DOHH2 (cell line): ENCODE data around the gene CTXN3.

ENCODE experiments used
- H3F3A ChIP-seq: fragments of 200-600 bp; sonication (generic), shearing (Covaris generic); 2 replicates; pipeline ENCODE4 v1.6.0; 2016; ENCODE audit warnings: antibody characterized with exemption, mild to moderate bottlenecking; ENCODE audit not compliant: control insufficient read depth, insufficient read depth
- H3K27ac ChIP-seq: fragments of 200-600 bp; sonication (generic); 2 replicates; pipeline ENCODE4 v1.5.1; 2014; ENCODE audit warnings: low read depth, mild to moderate bottlenecking, low read length, moderate library complexity
- H3K27me3 ChIP-seq: fragments of 200-600 bp; sonication (generic); 2 replicates; pipeline ENCODE4 v1.6.1; 2014; ENCODE audit warnings: mild to moderate bottlenecking, low read length, mixed read lengths; ENCODE audit not compliant: control insufficient read depth
- H3K36me3 ChIP-seq: fragments of 200-600 bp; sonication (generic); 2 replicates; pipeline ENCODE4 v1.6.1; 2014; ENCODE audit warnings: mild to moderate bottlenecking, low read length, moderate library complexity, mixed read lengths; ENCODE audit not compliant: control insufficient read depth
- H3K4me1 ChIP-seq: fragments of 200-600 bp; sonication (generic); 2 replicates; pipeline ENCODE4 v1.6.1; 2014; ENCODE audit warnings: mild to moderate bottlenecking, low read length, mixed read lengths; ENCODE audit not compliant: control insufficient read depth
- H3K4me2 ChIP-seq: fragments of 200-600 bp; sonication (generic); 2 replicates; pipeline ENCODE4 v1.6.0; 2014; ENCODE audit warnings: mild to moderate bottlenecking, low read length, moderate library complexity
- H3K4me3 ChIP-seq: fragments of 200-600 bp; sonication (generic); 2 replicates; pipeline ENCODE4 v1.5.1; 2014; ENCODE audit warnings: mild to moderate bottlenecking, low read length, mixed read lengths
- H3K79me2 ChIP-seq: fragments of 200-600 bp; sonication (generic); 2 replicates; pipeline ENCODE4 v1.6.1; 2014; ENCODE audit warnings: mild to moderate bottlenecking, low read length, mixed read lengths; ENCODE audit not compliant: control insufficient read depth
- H3K9me2 ChIP-seq: fragments of 200-600 bp; sonication (generic); replicated peaks from 2 replicates; pipeline ENCODE4 v1.6.1; 2014; ENCODE audit warnings: mild to moderate bottlenecking, low read length, mixed read lengths; ENCODE audit not compliant: control insufficient read depth
- H3K9me3 ChIP-seq: fragments of 200-600 bp; sonication (generic); 2 replicates; pipeline ENCODE4 v1.6.1; 2014; ENCODE audit warnings: antibody characterized with exemption, low read length, mixed read lengths; ENCODE audit not compliant: control insufficient read depth, insufficient read depth
- H4K20me1 ChIP-seq: fragments of 200-600 bp; sonication (generic); 2 replicates; pipeline ENCODE4 v1.6.0; 2014; ENCODE audit warnings: low read depth, mild to moderate bottlenecking, antibody characterized with exemption, low read length, moderate library complexity; ENCODE audit not compliant: control insufficient read depth, insufficient read depth
- EZH2phosphoT487 ChIP-seq: fragments of 200-600 bp; sonication (generic); IDR thresholded peaks from 2 replicates; pipeline ENCODE4 v1.6.1; 2017; ENCODE audit warnings: borderline replicate concordance, mild to moderate bottlenecking, antibody characterized with exemption, low read length, moderate library complexity, mixed read lengths
- TF ChIP-seq, protein P1 (sequence below): fragments of 200-600 bp; sonication (generic); IDR thresholded peaks from one replicate; pipeline ENCODE4 v1.5.1; 2014; ENCODE audit warnings: antibody characterized with exemption, mild to moderate bottlenecking, low read depth, low read length; ENCODE audit not compliant: poor library complexity, severe bottlenecking

The CTXN3 gene

DNA sequence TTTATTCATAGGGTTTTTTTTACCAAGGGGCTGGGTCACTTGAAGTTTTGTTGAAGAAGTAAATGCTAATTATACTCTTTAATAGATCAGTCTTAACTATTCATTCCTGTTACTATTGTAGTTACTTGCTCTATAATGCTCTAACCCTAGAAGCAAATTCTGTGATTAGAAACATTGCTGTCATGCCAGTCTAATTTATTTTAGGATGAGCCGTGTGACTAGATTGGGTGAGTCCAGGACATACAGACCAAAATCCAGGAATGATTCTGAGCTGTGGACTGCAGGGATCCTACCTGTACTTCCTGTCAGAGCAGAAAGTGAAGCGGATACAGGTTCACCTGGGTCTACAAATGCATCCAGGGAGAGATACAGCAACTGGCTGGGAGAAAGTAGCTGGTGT, 53.6 kb downstream of the CTXN3 start:
- Histone ChIP-seq H3K79me2 (no peaks in the 10 kb centered on the region), H3K4me1 (no peaks in the 10 kb centered on the region), H4K20me1 (no peaks in the 10 kb centered on the region), H3K36me3 (no peaks in the 10 kb centered on the region), H3K27ac (no peak overlapping the region), H3F3A (no peaks in the 10 kb centered on the region), H3K4me3 (no peak overlapping the region), H3K9me3 (no peaks in the 10 kb centered on the region), H3K9me2 (no peaks in the 10 kb centered on the region), H3K4me2 (no peak overlapping the region), H3K27me3 (no peaks in the 10 kb centered on the region)
- TF ChIP-seq, protein P1, sequence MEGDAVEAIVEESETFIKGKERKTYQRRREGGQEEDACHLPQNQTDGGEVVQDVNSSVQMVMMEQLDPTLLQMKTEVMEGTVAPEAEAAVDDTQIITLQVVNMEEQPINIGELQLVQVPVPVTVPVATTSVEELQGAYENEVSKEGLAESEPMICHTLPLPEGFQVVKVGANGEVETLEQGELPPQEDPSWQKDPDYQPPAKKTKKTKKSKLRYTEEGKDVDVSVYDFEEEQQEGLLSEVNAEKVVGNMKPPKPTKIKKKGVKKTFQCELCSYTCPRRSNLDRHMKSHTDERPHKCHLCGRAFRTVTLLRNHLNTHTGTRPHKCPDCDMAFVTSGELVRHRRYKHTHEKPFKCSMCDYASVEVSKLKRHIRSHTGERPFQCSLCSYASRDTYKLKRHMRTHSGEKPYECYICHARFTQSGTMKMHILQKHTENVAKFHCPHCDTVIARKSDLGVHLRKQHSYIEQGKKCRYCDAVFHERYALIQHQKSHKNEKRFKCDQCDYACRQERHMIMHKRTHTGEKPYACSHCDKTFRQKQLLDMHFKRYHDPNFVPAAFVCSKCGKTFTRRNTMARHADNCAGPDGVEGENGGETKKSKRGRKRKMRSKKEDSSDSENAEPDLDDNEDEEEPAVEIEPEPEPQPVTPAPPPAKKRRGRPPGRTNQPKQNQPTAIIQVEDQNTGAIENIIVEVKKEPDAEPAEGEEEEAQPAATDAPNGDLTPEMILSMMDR, result no peak
- TF ChIP-seq EZH2phosphoT487, result no peak

DNA sequence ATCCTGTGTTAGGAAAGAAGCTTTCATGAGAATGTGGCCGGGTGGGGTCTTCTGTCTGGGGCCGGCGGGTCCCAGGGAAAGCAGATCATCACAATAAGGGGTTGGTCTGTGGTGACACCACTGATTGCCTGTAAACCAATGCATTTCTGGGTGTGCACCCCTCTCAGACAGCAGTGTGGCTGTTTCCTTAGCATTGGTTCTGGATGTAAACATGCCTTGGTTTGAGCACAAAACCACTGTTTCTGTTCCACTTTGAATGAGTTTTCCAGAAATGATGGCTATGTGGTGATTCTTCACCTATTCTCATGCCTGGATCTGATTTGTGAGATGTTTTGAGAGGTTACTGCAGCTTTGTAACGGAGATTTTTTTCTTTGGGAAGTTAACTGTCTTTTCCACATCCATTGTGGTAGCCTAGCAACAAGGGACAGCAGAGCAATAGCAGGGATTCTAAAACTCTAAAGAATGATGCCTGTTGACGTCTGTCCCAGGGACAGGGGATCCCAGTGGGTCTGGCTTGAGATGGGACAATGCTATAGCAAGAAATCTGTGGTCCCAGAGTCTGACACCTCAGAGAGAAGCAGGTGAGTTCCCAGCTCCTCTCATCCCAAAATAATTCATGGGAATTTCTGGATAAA, 54.2 kb downstream of the CTXN3 start, which contains the start of gene CCDC192:
Gene CCDC192, plus strand, starts transcription at position 466 of the 636 bp plus-strand sequence. Its CDS starts 55 bp downstream, at position 521.
- no peak within 1 kb of the TSS for H3K4me3 ChIP-seq
- no peaks in the 10 kb centered on the region for H3K27me3 ChIP-seq
- TF ChIP-seq, protein P1, result no peak
- TF ChIP-seq EZH2phosphoT487, result no peak
- H3K9me2 ChIP-seq, result no peaks in the 10 kb centered on the region
- no peak within 1 kb of the TSS for H3K27ac ChIP-seq
- H3F3A ChIP-seq, result no peaks in the 10 kb centered on the region
- no peaks in the 10 kb centered on the region for H3K4me1 ChIP-seq
- no peaks in the 10 kb centered on the region for H3K9me3 ChIP-seq
- no peaks in the 10 kb centered on the region for H4K20me1 ChIP-seq
- H3K36me3 ChIP-seq, result no peaks in the 10 kb centered on the region
- no peaks in the 10 kb centered on the region for H3K79me2 ChIP-seq
- no peak within 1 kb of the TSS for H3K4me2 ChIP-seq

DNA sequence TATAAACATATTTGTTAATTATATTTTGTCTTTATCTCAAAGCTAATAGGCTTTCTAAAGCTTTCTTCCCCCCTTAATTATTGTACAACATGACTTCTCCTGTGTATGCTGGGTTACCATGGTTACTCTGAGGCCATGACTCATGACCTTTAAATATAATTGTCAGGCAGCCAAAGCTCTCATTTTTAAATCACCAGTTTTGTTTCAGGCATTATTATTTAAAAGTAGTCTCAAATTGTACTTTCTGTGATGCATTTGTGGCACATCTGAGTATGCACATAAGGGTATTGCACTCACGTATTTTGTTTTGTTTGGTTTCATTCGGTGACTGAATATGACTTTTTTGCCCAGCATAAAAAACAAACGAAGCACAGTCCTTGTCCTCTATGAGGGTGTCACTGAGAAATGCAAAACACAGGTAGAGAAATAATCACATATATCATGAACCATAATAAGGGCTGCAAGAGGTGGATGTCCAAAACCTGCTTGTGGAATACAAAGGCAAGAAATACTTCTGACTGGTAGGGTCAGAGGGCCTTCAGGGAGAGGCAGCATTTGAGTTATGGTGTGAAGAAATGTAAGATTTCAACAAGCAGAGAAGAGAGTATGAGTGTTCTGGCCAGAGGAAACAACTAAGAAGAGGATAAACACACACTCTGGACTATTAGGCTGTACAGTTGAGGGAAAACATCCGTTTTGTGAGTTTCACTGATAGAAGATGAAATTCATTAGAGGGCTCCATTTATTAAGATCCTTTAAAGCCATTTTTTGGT, 56.4 kb downstream of the CTXN3 start:
- no peak overlapping the region for H3K4me2 ChIP-seq
- H4K20me1 ChIP-seq, result no peaks in the 10 kb centered on the region
- H3K9me3 ChIP-seq, result no peaks in the 10 kb centered on the region
- no peaks in the 10 kb centered on the region for H3K4me1 ChIP-seq
- H3K27ac ChIP-seq, result no peak overlapping the region
- no peaks in the 10 kb centered on the region for H3K27me3 ChIP-seq
- no peak for TF ChIP-seq EZH2phosphoT487
- TF ChIP-seq, protein P1, result no peak
- H3K9me2 ChIP-seq, result no peaks in the 10 kb centered on the region
- H3K36me3 ChIP-seq, result no peaks in the 10 kb centered on the region
- no peaks in the 10 kb centered on the region for H3K79me2 ChIP-seq
- no peak overlapping the region for H3K4me3 ChIP-seq
- no peaks in the 10 kb centered on the region for H3F3A ChIP-seq
